CD14-positive monocyte (primary cell): Measurements from ENCODE around the gene CDK18. TPM values are rescaled to one million over a fixed set of nuclear protein-coding genes. Genes with fewer than 3 reads are reported as not detected.
A peak's percentile ranks its signal among the peaks of the same experiment; 100 is the strongest.

ENCODE experiments used
- DNase-seq, 3 donors: peaks; one replicate each; pipeline ENCODE4 v3.0.0-alpha.2; 2011 to 2022
- H2AFZ ChIP-seq: 2 replicates; pipeline ENCODE4 v1.6.0; 2012; ENCODE audit warnings: mild to moderate bottlenecking, low read depth, low read length, inconsistent platforms; ENCODE audit not compliant: insufficient read depth, poor library complexity, severe bottlenecking
- H3K27ac ChIP-seq, 2 donors: 1 replicate in 1 of 2; 2 replicates in 1 of 2; pipeline ENCODE4 v1.5.1; 2012 to 2013; ENCODE audit warnings: low read length in 2 of 2, control low read depth in 1 of 2, inconsistent platforms in 1 of 2, low read depth in 1 of 2, mild to moderate bottlenecking in 1 of 2
- H3K27me3 ChIP-seq, 2 donors: one replicate each; pipeline versions ENCODE4 v1.6.0 to v1.6.1; 2011 to 2013; ENCODE audit warnings: low read length in 2 of 2; ENCODE audit not compliant: control insufficient read depth in 2 of 2, insufficient read depth in 2 of 2
- H3K36me3 ChIP-seq, 2 donors: replicated peaks in 1 of 2; 1 replicate in 1 of 2; 2 replicates in 1 of 2; pipeline versions ENCODE4 v1.5.1 to v1.6.1; 2012 to 2013; ENCODE audit warnings: low read length in 2 of 2, control low read depth in 1 of 2, inconsistent platforms in 1 of 2, mild to moderate bottlenecking in 1 of 2; ENCODE audit not compliant: insufficient read depth in 2 of 2, control insufficient read depth in 1 of 2
- H3K4me1 ChIP-seq, 2 donors: 1 replicate in 1 of 2; 2 replicates in 1 of 2; pipeline versions ENCODE4 v1.5.1 to v1.6.1; 2012 to 2013; ENCODE audit warnings: low read length in 2 of 2, control low read depth in 1 of 2, inconsistent platforms in 1 of 2, mild to moderate bottlenecking in 1 of 2, moderate library complexity in 1 of 2; ENCODE audit not compliant: insufficient read depth in 2 of 2, control insufficient read depth in 1 of 2
- H3K4me2 ChIP-seq: replicated peaks from 2 replicates; pipeline ENCODE3; 2012; ENCODE audit warnings: low read length, moderate library complexity, mild to moderate bottlenecking; ENCODE audit not compliant: poor library complexity, severe bottlenecking; ENCODE audit errors: extremely low read depth
- H3K4me3 ChIP-seq, 3 experiments: fragments of 200-600 bp in 1 of 3; sonication (generic) in 1 of 3; replicated peaks in 1 of 3; 1 replicate in 2 of 3; 2 replicates in 1 of 3; pipeline ENCODE4 v1.5.1; 2011 to 2013; ENCODE audit warnings: low read length in 3 of 3, mild to moderate bottlenecking in 3 of 3, control low read depth in 2 of 3, low read depth in 2 of 3, inconsistent platforms in 1 of 3, moderate library complexity in 1 of 3
- H3K79me2 ChIP-seq: 2 replicates; pipeline ENCODE4 v1.6.0; 2012; ENCODE audit warnings: mild to moderate bottlenecking, control low read depth, inconsistent platforms, low read length, moderate library complexity; ENCODE audit not compliant: insufficient read depth
- H3K9ac ChIP-seq: 2 replicates; pipeline ENCODE4 v1.6.0; 2017; ENCODE audit warnings: low read length, mild to moderate bottlenecking; ENCODE audit not compliant: insufficient read depth, poor library complexity, severe bottlenecking
- H3K9me3 ChIP-seq, 2 donors: replicated peaks in 1 of 2; 1 replicate in 1 of 2; 2 replicates in 1 of 2; pipeline versions ENCODE4 v1.5.1 to v1.6.1; 2012 to 2013; ENCODE audit warnings: low read length in 2 of 2, control low read depth in 1 of 2; ENCODE audit not compliant: control insufficient read depth in 1 of 2, insufficient read depth in 1 of 2
- H4K20me1 ChIP-seq: 2 replicates; pipeline ENCODE4 v1.6.0; 2012; ENCODE audit warnings: mild to moderate bottlenecking, low read length, control low read depth, moderate library complexity; ENCODE audit not compliant: insufficient read depth
- H3K27ac Mint-ChIP-seq, 7 donors: one replicate each; pipeline ENCODE4 v1.8.0; 2020; ENCODE audit warnings: mild to moderate bottlenecking in 7 of 7, mixed read lengths in 7 of 7, moderate library complexity in 6 of 7, inconsistent platforms in 2 of 7
- H3K27me3 Mint-ChIP-seq, 3 donors: one replicate each; pipeline ENCODE4 v1.8.0; 2021 to 2022; ENCODE audit warnings: low read depth in 3 of 3, mild to moderate bottlenecking in 3 of 3, mixed read lengths in 3 of 3, moderate library complexity in 3 of 3, inconsistent platforms in 1 of 3
- H3K36me3 Mint-ChIP-seq, 2 donors: one replicate each; pipeline ENCODE4 v1.8.0; 2020; ENCODE audit warnings: mixed read lengths in 2 of 2, inconsistent platforms in 1 of 2, mild to moderate bottlenecking in 1 of 2
- H3K4me1 Mint-ChIP-seq: one replicate; pipeline ENCODE4 v1.8.0; 2020; ENCODE audit warnings: mild to moderate bottlenecking, mixed read lengths
- H3K4me3 Mint-ChIP-seq, 2 donors: one replicate each; pipeline ENCODE4 v1.8.0; 2020; ENCODE audit warnings: mild to moderate bottlenecking in 2 of 2, mixed read lengths in 2 of 2, moderate library complexity in 1 of 2
- H3K9me3 Mint-ChIP-seq, 7 donors: one replicate each; pipeline ENCODE4 v1.8.0; 2020 to 2022; ENCODE audit warnings: mixed read lengths in 7 of 7, mild to moderate bottlenecking in 6 of 7, moderate library complexity in 6 of 7, inconsistent platforms in 2 of 7
- WGBS: methylation state at CpG from one replicate; pipeline ENCODE4 v1.1.5; 2013; ENCODE audit warnings: missing lambda C conversion rate; ENCODE audit not compliant: insufficient coverage; 5-methylcytosine and 5-hydroxymethylcytosine counted together
- intact Hi-C, 2 donors: fragments of 100-400 bp; cut with micrococcal nuclease; formaldehyde crosslinking; loops; one replicate each; pipeline versions ENCODE4 v1.15.0 to v1.15.1; 2023
- polyA plus RNA-seq, 3 donors: library from polyadenylated mRNA; depleted of rRNA in 1 of 3; unstranded in 2 of 3; stranded (reverse) in 1 of 3; fragments of 300-500 nt in 2 of 3; fragments of >200 nt in 1 of 3; fragmentation: Illumina TruSeq in 2 of 3; gene quantifications; 1 replicate in 2 of 3; 2 replicates in 1 of 3; pipeline ENCODE4 v1.2.3, GENCODE V29; 2012 to 2021
- TF ChIP-seq, protein P1 (sequence below): fragments of 200-600 bp; IDR thresholded peaks from one replicate; pipeline ENCODE4 v1.8.0; 2022; ENCODE audit warnings: antibody characterized with exemption, mild to moderate bottlenecking

Gene CDK18
- polyA plus RNA-seq, 3 donors: 0.48 to 4.4 (median 0.66) TPM

DNA sequence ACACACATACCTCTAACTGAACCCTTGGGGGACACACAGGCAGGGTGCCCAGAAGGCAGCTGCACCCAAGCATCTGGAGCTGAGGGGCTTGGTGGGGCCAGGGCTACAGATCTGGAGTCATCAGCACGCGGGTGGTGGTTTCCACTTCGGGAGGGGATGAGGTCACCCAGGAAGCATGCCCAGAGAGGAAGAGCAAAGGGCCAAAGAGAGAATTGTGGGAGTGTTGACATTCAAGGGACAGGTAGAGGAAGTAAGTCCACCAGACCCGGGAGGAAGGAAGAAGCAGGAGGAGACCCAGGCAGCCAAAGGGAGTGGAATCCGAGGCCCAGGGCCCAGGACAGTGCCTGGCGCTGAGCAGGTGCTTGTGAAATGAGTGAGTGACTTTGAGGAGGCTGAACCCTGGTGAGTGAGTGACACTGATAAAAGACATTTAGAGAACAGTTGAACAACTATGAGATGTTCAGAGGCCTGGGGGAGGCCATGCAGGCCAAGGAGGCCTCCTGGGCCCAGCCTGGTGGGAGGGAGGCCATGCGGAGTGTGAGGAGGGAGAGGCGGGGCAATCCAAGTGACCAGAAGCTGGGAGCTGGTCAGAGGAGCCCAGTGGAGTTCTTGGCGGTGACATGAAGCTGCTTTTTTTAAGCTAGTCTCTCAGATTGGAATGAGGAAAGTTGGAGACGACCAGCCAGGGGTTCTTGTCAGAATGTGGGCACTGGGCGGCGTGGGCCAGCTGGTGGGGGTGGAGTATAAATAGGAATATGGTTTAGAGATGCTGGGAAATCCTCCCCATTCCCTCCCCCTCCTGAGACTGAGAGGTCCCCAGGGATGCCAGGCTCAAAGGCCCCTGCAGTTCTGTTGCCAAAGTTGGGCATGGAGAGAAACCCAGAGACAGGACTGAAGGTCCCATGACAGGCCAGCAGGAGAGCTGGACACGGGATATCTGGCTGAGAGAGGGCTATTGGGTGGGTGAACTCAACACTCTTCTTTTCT lies 7.9 kb downstream of the CDK18 start:
- peak overlapping the region in 1 of 2 donors; percentile 4 for H3K4me3 Mint-ChIP-seq
- H3K4me3 ChIP-seq: no peak overlapping the region
- no peaks in the 10 kb centered on the region for H3K27me3 ChIP-seq
- TF ChIP-seq, protein P1, sequence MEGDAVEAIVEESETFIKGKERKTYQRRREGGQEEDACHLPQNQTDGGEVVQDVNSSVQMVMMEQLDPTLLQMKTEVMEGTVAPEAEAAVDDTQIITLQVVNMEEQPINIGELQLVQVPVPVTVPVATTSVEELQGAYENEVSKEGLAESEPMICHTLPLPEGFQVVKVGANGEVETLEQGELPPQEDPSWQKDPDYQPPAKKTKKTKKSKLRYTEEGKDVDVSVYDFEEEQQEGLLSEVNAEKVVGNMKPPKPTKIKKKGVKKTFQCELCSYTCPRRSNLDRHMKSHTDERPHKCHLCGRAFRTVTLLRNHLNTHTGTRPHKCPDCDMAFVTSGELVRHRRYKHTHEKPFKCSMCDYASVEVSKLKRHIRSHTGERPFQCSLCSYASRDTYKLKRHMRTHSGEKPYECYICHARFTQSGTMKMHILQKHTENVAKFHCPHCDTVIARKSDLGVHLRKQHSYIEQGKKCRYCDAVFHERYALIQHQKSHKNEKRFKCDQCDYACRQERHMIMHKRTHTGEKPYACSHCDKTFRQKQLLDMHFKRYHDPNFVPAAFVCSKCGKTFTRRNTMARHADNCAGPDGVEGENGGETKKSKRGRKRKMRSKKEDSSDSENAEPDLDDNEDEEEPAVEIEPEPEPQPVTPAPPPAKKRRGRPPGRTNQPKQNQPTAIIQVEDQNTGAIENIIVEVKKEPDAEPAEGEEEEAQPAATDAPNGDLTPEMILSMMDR: no peak
- H4K20me1 ChIP-seq: no peaks in the 10 kb centered on the region
- H3K36me3 Mint-ChIP-seq: no peaks in the 10 kb centered on the region
- H2AFZ ChIP-seq: no peak overlapping the region
- no peak overlapping the region for H3K4me2 ChIP-seq
- H3K9ac ChIP-seq: no peak overlapping the region
- peaks cover 22% of the 10 kb centered on the region for H3K4me1 Mint-ChIP-seq
- H3K27me3 Mint-ChIP-seq: no peaks in the 10 kb centered on the region
- no peaks in the 10 kb centered on the region for H3K9me3 ChIP-seq
- no peak overlapping the region for H3K27ac ChIP-seq
- DNase-seq: peak in 2 of 3 donors; percentile 17 to 85
- H3K9me3 Mint-ChIP-seq: no peaks in the 10 kb centered on the region
- peak overlapping the region in 5 of 7 donors; percentile 2 to 69 (median 64) for H3K27ac Mint-ChIP-seq
- H3K79me2 ChIP-seq: no peaks in the 10 kb centered on the region
- H3K36me3 ChIP-seq: no peaks in the 10 kb centered on the region
- intact Hi-C loops: no loop called here
- 38% methylated on average over 8 of the region's 13 CpGs for WGBS
- H3K4me1 ChIP-seq: peaks cover 12 to 19% of the 10 kb centered on the region in 2 donors

DNA sequence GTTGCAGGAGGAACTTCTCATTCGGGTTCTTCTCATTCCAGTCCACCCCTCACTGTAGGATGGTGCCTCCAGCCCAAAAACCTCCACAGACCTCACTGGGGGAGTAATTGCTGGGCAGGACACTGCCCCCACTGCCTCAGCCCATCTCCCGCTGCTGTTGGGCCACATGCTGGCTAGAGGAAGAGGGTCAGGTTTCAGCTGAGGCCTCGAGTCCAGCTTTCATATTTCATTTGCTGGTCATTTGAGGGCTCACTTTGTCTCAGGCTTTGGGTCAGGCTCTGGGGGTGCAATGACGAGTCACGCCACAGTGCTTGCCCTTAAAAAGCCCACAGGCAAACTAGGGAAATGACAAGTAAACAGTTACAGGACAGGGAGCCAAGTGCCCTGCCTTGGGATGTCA lies 9.3 kb downstream of the CDK18 start:
- no peak overlapping the region for H3K27ac ChIP-seq
- no peak overlapping the region for H3K4me2 ChIP-seq
- H3K4me3 ChIP-seq: no peak overlapping the region
- TF ChIP-seq, protein P1: no peak
- no peaks in the 10 kb centered on the region for H3K79me2 ChIP-seq
- no peaks in the 10 kb centered on the region for H4K20me1 ChIP-seq
- H3K4me1 Mint-ChIP-seq: peaks cover 22% of the 10 kb centered on the region
- no peak overlapping the region for H3K27ac Mint-ChIP-seq
- no peaks in the 10 kb centered on the region for H3K36me3 Mint-ChIP-seq
- H3K9me3 Mint-ChIP-seq: no peaks in the 10 kb centered on the region
- intact Hi-C loops: no loop called here
- no peaks in the 10 kb centered on the region for H3K27me3 Mint-ChIP-seq
- H3K27me3 ChIP-seq: no peaks in the 10 kb centered on the region
- peaks cover 12 to 19% of the 10 kb centered on the region in 2 donors for H3K4me1 ChIP-seq
- no peak for DNase-seq
- no peak overlapping the region for H3K4me3 Mint-ChIP-seq
- H3K36me3 ChIP-seq: no peaks in the 10 kb centered on the region
- H2AFZ ChIP-seq: no peak overlapping the region
- 74% methylated on average over 3 of the region's 5 CpGs for WGBS
- H3K9me3 ChIP-seq: no peaks in the 10 kb centered on the region
- no peak overlapping the region for H3K9ac ChIP-seq
